SU-DHL-6 (cell line): Measurements from ENCODE around the gene TPST2.

Source experiments
- H2AFZ ChIP-seq: fragments of 200-600 bp; sonication (generic); 2 replicates; pipeline ENCODE4 v1.6.1; 2014; ENCODE audit warnings: low read depth, mild to moderate bottlenecking, moderate library complexity, mixed read lengths, antibody characterized with exemption, low read length; ENCODE audit not compliant: severe bottlenecking
- H3F3A ChIP-seq: fragments of 200-600 bp; shearing (Covaris generic); 2 replicates; pipeline ENCODE4 v1.6.0; 2016; ENCODE audit warnings: antibody characterized with exemption, mild to moderate bottlenecking; ENCODE audit not compliant: insufficient read depth
- H3K27ac ChIP-seq: fragments of 200-600 bp; sonication (generic); 2 replicates; pipeline ENCODE4 v1.5.1; 2016; ENCODE audit warnings: low read depth, mild to moderate bottlenecking, low read length, moderate library complexity, mixed read lengths
- H3K27me3 ChIP-seq: fragments of 200-600 bp; sonication (generic), shearing (Covaris generic); 2 replicates; pipeline ENCODE4 v1.6.0; 2014; ENCODE audit warnings: mild to moderate bottlenecking, low read length
- H3K36me3 ChIP-seq: fragments of 200-600 bp; sonication (generic); 2 replicates; pipeline ENCODE4 v1.6.1; 2014; ENCODE audit warnings: mild to moderate bottlenecking, low read length, mixed read lengths
- H3K4me2 ChIP-seq: fragments of 300-600, 200-600 bp; shearing (Covaris generic), sonication (generic); 2 replicates; pipeline ENCODE4 v1.6.0; 2014; ENCODE audit warnings: low read length, low read depth, mild to moderate bottlenecking; ENCODE audit not compliant: poor library complexity, severe bottlenecking
- H3K4me3 ChIP-seq: fragments of 200-600 bp; sonication (generic); 2 replicates; pipeline ENCODE4 v1.5.1; 2014; ENCODE audit warnings: antibody characterized with exemption, low read length, mild to moderate bottlenecking, mixed read lengths; ENCODE audit not compliant: insufficient read depth, poor library complexity, severe bottlenecking
- H3K79me2 ChIP-seq: fragments of 200-600 bp; sonication (generic); 2 replicates; pipeline ENCODE4 v1.6.1; 2014; ENCODE audit warnings: mild to moderate bottlenecking, low read length, moderate library complexity; ENCODE audit not compliant: insufficient read depth
- H3K9ac ChIP-seq: fragments of 200-600 bp; sonication (generic); 2 replicates; pipeline ENCODE4 v1.7.0; 2014; ENCODE audit warnings: mild to moderate bottlenecking, low read length
- H3K9me2 ChIP-seq: fragments of 200-600 bp; sonication (generic); replicated peaks from 2 replicates; pipeline ENCODE4 v1.6.1; 2014; ENCODE audit warnings: low read length; ENCODE audit not compliant: insufficient read depth
- H3K9me3 ChIP-seq: fragments of 200-600 bp; sonication (generic); 2 replicates; pipeline ENCODE4 v1.6.1; 2014; ENCODE audit warnings: low read length, mixed read lengths; ENCODE audit not compliant: insufficient read depth
- H4K20me1 ChIP-seq: fragments of 200-600 bp; sonication (generic); 2 replicates; pipeline ENCODE4 v1.6.1; 2014; ENCODE audit warnings: low read depth, mild to moderate bottlenecking, antibody characterized with exemption, low read length, moderate library complexity, mixed read lengths
- CTCF ChIP-seq: fragments of 200-600 bp; sonication (generic); IDR thresholded peaks from one replicate; pipeline ENCODE4 v1.5.1; 2017; ENCODE audit warnings: antibody characterized with exemption, mild to moderate bottlenecking, low read length, moderate library complexity; ENCODE audit not compliant: insufficient read depth, poor library complexity, severe bottlenecking
- EZH2phosphoT487 ChIP-seq: fragments of 200-600 bp; sonication (generic), shearing (Covaris generic); conservative IDR thresholded peaks from 2 replicates; pipeline ENCODE4 v1.6.1; 2018; ENCODE audit warnings: mild to moderate bottlenecking, antibody characterized with exemption, low read length, moderate library complexity, mixed read lengths

TPST2 gene

GRCh38 chr22:26494506-26494905 lies 95.4 kb downstream of the TPST2 start:
- Histone ChIP-seq H3K79me2 (no peaks in the 10 kb centered on the region), H4K20me1 (no peaks in the 10 kb centered on the region), H3K4me3 (no peak overlapping the region), H3K9ac (no peak overlapping the region), H3F3A (no peaks in the 10 kb centered on the region; the same call in 1 of the 2 replicates), H3K9me3 (no peaks in the 10 kb centered on the region), H3K4me2 (no peak overlapping the region), H3K9me2 (no peaks in the 10 kb centered on the region), H2AFZ (no peak overlapping the region), H3K36me3 (peaks cover 26% of the 10 kb centered on the region; the same call in 1 of the 2 replicates), H3K27me3 (no peaks in the 10 kb centered on the region), H3K27ac (no peak overlapping the region)
- TF ChIP-seq CTCF = no peak
- TF ChIP-seq EZH2phosphoT487 = no peak

GRCh38 chr22:26492220-26492619 lies 97.7 kb downstream of the TPST2 start:
- H3K27me3 ChIP-seq = no peaks in the 10 kb centered on the region
- no peaks in the 10 kb centered on the region; the same call in 1 of the 2 replicates for H3F3A ChIP-seq
- no peak overlapping the region for H3K27ac ChIP-seq
- no peak overlapping the region for H2AFZ ChIP-seq
- H3K79me2 ChIP-seq = no peaks in the 10 kb centered on the region
- H3K36me3 ChIP-seq = peaks cover 26% of the 10 kb centered on the region; the same call in 1 of the 2 replicates
- no peaks in the 10 kb centered on the region for H3K9me3 ChIP-seq
- no peak overlapping the region for H3K4me3 ChIP-seq
- H3K9me2 ChIP-seq = no peaks in the 10 kb centered on the region
- no peak for TF ChIP-seq EZH2phosphoT487
- no peak for TF ChIP-seq CTCF
- no peak overlapping the region for H3K4me2 ChIP-seq
- no peak overlapping the region for H3K9ac ChIP-seq
- no peaks in the 10 kb centered on the region for H4K20me1 ChIP-seq

- Histone ChIP-seq H2AFZ (no peak overlapping the region), H3K79me2 (peaks cover 20% of the 10 kb centered on the region), H3K9ac (no peak overlapping the region), H3K9me2 (no peaks in the 10 kb centered on the region), H4K20me1 (no peaks in the 10 kb centered on the region), H3K27me3 (no peaks in the 10 kb centered on the region), H3K9me3 (no peaks in the 10 kb centered on the region), H3K4me3 (no peak overlapping the region), H3F3A (no peaks in the 10 kb centered on the region; the same call in 1 of the 2 replicates), H3K4me2 (no peak overlapping the region), H3K36me3 (peaks cover 18% of the 10 kb centered on the region; the same call in 1 of the 2 replicates), H3K27ac (no peak overlapping the region)
- TF ChIP-seq EZH2phosphoT487 (no peak), CTCF (no peak)
Observed at GRCh38 chr22:26489447-26490036, 100.4 kb downstream of the TPST2 start.
